WTC11 (cell line): ENCODE data around the gene UTY. TPM values are rescaled to one million over a fixed set of nuclear protein-coding genes. Genes with fewer than 3 reads are reported as not detected.
A peak's percentile ranks its signal among the peaks of the same experiment; 100 is the strongest.

Experiments used
- ATAC-seq: fragments of 200-7000 bp; cut with Tn5 transposase; 2 replicates; pipeline ENCODE4 v1.10.0; 2021; ENCODE audit warnings: mild to moderate bottlenecking, moderate library complexity
- CTCF ChIA-PET: fragments of 300-600 bp; sonication (Branson Sonifier 250); formaldehyde crosslinking; loops from one replicate; lab custom pipeline; 2021; ENCODE audit warnings: antibody characterized with exemption; lab: Charles Lee
- POLR2A ChIA-PET: fragments of 350-600 bp; sonication (Branson Sonifier 250); formaldehyde crosslinking; loops from one replicate; lab custom pipeline; 2021; ENCODE audit warnings: antibody characterized with exemption; lab: Charles Lee
- DNase-seq: peaks from one replicate; pipeline ENCODE4 v3.0.0; 2021; ENCODE audit warnings: low spot score
- H3K27ac Mint-ChIP-seq: 2 replicates; pipeline ENCODE4 v1.8.0; 2021; ENCODE audit warnings: mixed read lengths
- H3K27me3 Mint-ChIP-seq: 2 replicates; pipeline ENCODE4 v1.8.0; 2021; ENCODE audit warnings: low read depth, mild to moderate bottlenecking, moderate library complexity, mixed read lengths
- H3K36me3 Mint-ChIP-seq: 2 replicates; pipeline ENCODE4 v1.8.0; 2021; ENCODE audit warnings: mixed read lengths
- H3K4me1 Mint-ChIP-seq: 2 replicates; pipeline ENCODE4 v1.8.0; 2022; ENCODE audit warnings: mixed read lengths
- H3K4me3 Mint-ChIP-seq: 2 replicates; pipeline ENCODE4 v1.8.0; 2021; ENCODE audit warnings: mild to moderate bottlenecking, moderate library complexity, mixed read lengths
- H3K9me3 Mint-ChIP-seq: 2 replicates; pipeline ENCODE4 v1.8.0; 2021; ENCODE audit warnings: mixed read lengths
- FOXK1 ChIP-seq: sonication (generic); formaldehyde crosslinking; IDR thresholded peaks from 2 replicates; pipeline ENCODE4 v1.8.0; 2022; ENCODE audit warnings: mild to moderate bottlenecking, moderate library complexity, missing genetic modification reagents
- GABPB1 ChIP-seq: sonication (generic); formaldehyde crosslinking; IDR thresholded peaks from 2 replicates; pipeline ENCODE4 v1.8.1; 2023; ENCODE audit warnings: mild to moderate bottlenecking, missing genetic modification reagents
- GTF2I ChIP-seq: fragments of 250-450 bp; sonication (Bioruptor Pico); conservative IDR thresholded peaks from 2 replicates; pipeline ENCODE4 v1.4.0; 2021; ENCODE audit warnings: mild to moderate bottlenecking
- MXD4 ChIP-seq: fragments of 250-450 bp; sonication (Bioruptor Pico); IDR thresholded peaks from 2 replicates; pipeline ENCODE4 v1.8.0; 2021; ENCODE audit warnings: mild to moderate bottlenecking, moderate library complexity, borderline replicate concordance
- SOX15 ChIP-seq: fragments of 250-450 bp; sonication (Bioruptor Pico); IDR thresholded peaks from 2 replicates; pipeline ENCODE4 v1.9.0; 2021; ENCODE audit warnings: mild to moderate bottlenecking
- TCF7 ChIP-seq: sonication (generic); formaldehyde crosslinking; IDR thresholded peaks from 2 replicates; pipeline ENCODE4 v1.8.0; 2022; ENCODE audit warnings: mild to moderate bottlenecking, low read depth, missing genetic modification reagents, moderate library complexity
- TEAD4 ChIP-seq: sonication (generic); formaldehyde crosslinking; IDR thresholded peaks from 2 replicates; pipeline ENCODE4 v1.8.0; 2022; ENCODE audit warnings: mild to moderate bottlenecking, missing genetic modification reagents
- ZNF121 ChIP-seq: sonication (generic); formaldehyde crosslinking; IDR thresholded peaks from 2 replicates; pipeline ENCODE4 v1.8.0; 2023; ENCODE audit warnings: missing genetic modification reagents
- ZNF138 ChIP-seq: sonication (generic); formaldehyde crosslinking; conservative IDR thresholded peaks from 2 replicates; pipeline ENCODE4 v1.8.1; 2022; ENCODE audit warnings: mild to moderate bottlenecking, moderate library complexity, missing genetic modification reagents
- ZNF232 ChIP-seq: sonication (generic); formaldehyde crosslinking; IDR thresholded peaks from 2 replicates; pipeline ENCODE4 v1.8.0; 2022; ENCODE audit warnings: mild to moderate bottlenecking, missing genetic modification reagents
- total RNA-seq: library from RNA; stranded (reverse); gene quantifications from 3 replicates; pipeline ENCODE4 v1.2.3, GENCODE V29; 2021
- TF ChIP-seq, protein P1 (sequence below): fragments of 200-600 bp; IDR thresholded peaks from 2 replicates; pipeline ENCODE4 v1.8.0; 2022; ENCODE audit warnings: antibody characterized with exemption
- TF ChIP-seq, protein P2 (sequence below): fragments of 250-450 bp; sonication (Bioruptor Pico); IDR thresholded peaks from 2 replicates; pipeline ENCODE4 v1.9.0; 2021; ENCODE audit warnings: moderate library complexity, mild to moderate bottlenecking, inconsistent platforms, borderline replicate concordance
- TF ChIP-seq, protein P3 (sequence below): fragments of 250-450 bp; sonication (Bioruptor Pico); IDR thresholded peaks from 2 replicates; pipeline ENCODE4 v1.9.0; 2021; ENCODE audit warnings: mild to moderate bottlenecking, borderline replicate concordance
- TF ChIP-seq, protein P4 (sequence below): sonication (generic); formaldehyde crosslinking; IDR thresholded peaks from 2 replicates; pipeline ENCODE4 v1.8.1; 2023; ENCODE audit warnings: mild to moderate bottlenecking, missing genetic modification reagents, moderate library complexity
- TF ChIP-seq, protein P5 (sequence below): sonication (generic); formaldehyde crosslinking; IDR thresholded peaks from 2 replicates; pipeline ENCODE4 v1.8.1; 2022; ENCODE audit warnings: mild to moderate bottlenecking, missing genetic modification reagents, moderate library complexity, borderline replicate concordance

The UTY gene
- total RNA-seq, 1 experiment from 2014 or later, result 23.3 TPM

DNA sequence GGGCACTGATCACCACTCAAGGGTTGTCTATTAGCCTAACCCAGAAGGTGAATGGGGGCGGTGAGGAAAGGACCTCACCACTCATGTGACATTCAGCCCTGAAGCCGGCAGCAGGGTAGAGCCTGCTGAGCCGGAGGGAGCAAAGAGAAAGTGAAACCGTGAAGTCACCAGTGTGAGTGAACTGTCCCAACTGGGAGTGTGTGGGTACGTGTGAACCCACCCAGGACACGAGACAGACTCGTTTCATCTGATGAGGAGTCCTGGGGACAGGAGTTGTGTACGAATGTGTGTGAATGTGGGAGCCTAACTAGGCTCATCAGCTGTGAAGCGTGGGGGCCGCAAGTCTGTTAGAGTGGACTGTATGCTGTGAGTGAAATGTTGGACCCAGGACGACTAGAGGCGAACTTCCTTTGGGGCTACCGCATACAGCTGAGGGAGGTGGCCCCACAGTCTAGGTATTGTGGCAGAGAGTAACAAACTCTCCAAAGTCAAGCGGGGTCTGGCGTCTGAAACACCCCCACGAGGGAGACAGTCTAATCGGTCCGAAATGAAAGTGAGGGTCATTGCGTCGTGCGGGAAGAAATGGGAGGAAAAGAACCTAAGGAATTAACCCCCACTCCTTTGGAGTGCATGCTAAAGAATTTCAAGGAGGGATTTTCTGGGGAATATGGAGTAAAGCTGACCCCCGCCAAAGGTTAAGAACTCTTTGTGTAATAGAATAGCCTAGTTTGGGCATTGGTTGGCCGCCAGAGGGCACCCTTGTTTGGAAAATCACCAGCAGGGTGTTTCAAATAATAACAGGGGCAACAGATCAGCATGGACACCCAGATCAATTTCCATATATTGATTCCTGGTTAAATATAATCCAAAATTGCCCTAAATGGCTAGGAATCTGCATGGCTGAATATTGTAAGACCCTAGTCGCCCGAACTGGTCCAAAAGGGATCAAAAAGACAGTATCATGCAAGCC, 43.6 kb downstream of the UTY start:
- H3K4me1 Mint-ChIP-seq, result peaks cover 67% of the 10 kb centered on the region
- H3K27ac Mint-ChIP-seq, result peak overlapping the region; percentile 90
- ATAC-seq (peak; percentile 50), DNase-seq (peak; percentile 60)
- TF ChIP-seq, protein P1, sequence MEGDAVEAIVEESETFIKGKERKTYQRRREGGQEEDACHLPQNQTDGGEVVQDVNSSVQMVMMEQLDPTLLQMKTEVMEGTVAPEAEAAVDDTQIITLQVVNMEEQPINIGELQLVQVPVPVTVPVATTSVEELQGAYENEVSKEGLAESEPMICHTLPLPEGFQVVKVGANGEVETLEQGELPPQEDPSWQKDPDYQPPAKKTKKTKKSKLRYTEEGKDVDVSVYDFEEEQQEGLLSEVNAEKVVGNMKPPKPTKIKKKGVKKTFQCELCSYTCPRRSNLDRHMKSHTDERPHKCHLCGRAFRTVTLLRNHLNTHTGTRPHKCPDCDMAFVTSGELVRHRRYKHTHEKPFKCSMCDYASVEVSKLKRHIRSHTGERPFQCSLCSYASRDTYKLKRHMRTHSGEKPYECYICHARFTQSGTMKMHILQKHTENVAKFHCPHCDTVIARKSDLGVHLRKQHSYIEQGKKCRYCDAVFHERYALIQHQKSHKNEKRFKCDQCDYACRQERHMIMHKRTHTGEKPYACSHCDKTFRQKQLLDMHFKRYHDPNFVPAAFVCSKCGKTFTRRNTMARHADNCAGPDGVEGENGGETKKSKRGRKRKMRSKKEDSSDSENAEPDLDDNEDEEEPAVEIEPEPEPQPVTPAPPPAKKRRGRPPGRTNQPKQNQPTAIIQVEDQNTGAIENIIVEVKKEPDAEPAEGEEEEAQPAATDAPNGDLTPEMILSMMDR, result peak; percentile 22
- TF ChIP-seq, protein P2, sequence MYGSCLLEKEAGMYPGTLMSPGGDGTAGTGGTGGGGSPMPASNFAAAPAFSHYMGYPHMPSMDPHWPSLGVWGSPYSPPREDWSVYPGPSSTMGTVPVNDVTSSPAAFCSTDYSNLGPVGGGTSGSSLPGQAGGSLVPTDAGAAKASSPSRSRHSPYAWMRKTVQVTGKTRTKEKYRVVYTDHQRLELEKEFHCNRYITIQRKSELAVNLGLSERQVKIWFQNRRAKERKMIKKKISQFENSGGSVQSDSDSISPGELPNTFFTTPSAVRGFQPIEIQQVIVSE (CRISPR knock-in tag), result no peak
- TF ChIP-seq ZNF138 (CRISPR knock-in tag), result no peak
- CTCF ChIA-PET, result interaction anchor here (0.6 to 1.6 kb wide), 8 partner anchors 14 to 1818 kb away, joined by 3 to 5 read pairs (median 4); no protein-coding TSS in a partner anchor
- peaks cover 9% of the 10 kb centered on the region for H3K36me3 Mint-ChIP-seq
- H3K27me3 Mint-ChIP-seq, result no peaks in the 10 kb centered on the region
- POLR2A ChIA-PET, result interaction anchor here (0.7 kb wide), 1 partner anchor 112 kb away, joined by 7 read pairs; no protein-coding TSS in a partner anchor
- H3K9me3 Mint-ChIP-seq, result peaks cover 8% of the 10 kb centered on the region
- H3K4me3 Mint-ChIP-seq, result no peak overlapping the region

DNA sequence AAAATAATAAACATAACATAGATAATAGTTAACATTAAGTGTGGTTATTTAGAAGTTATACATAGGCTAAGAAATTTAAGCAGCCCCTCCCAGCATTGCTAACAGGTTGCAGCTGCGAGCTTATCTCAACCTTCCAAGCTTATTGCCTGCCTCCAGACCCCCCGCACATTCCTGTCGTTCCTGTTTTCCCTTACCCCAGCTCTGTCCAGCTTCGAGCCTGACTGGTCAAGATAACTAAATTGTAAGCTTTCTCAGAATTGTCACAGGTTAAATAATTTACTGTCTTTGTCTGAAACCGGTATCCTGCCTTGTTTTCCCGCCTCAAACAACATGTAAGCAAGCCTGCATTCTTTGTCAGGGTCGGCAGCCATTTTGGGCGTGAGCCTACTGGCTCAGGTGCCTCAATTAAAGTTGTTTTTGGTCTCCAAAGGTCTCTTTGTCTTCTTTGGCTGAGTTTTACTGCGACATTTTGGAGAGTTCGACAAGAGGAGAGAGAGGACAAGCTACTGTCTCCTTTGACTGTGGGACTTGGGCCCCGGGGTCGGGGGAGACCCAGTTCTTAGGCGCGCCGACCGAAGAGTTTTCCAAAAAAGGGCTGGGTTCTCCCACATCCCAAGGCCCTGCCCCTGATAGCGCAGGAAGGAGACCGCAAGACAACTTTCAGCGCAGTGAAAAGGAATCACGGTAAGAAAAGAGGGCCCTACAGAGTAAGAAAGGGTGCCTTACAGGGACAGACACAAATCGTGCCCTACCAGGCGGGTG, 44.4 kb downstream of the UTY start:
- H3K27me3 Mint-ChIP-seq, result no peaks in the 10 kb centered on the region
- no peak for DNase-seq
- H3K9me3 Mint-ChIP-seq, result peaks cover 17% of the 10 kb centered on the region
- H3K36me3 Mint-ChIP-seq, result peaks cover 18% of the 10 kb centered on the region
- ChIA-PET CTCF (no interaction called here), POLR2A (no interaction called here)
- no peak for ATAC-seq
- H3K4me1 Mint-ChIP-seq, result peaks cover 67% of the 10 kb centered on the region
- no peak for TF ChIP-seq FOXK1 (CRISPR knock-in tag)
- TF ChIP-seq GABPB1 (CRISPR knock-in tag), result no peak
- TF ChIP-seq, protein P3, sequence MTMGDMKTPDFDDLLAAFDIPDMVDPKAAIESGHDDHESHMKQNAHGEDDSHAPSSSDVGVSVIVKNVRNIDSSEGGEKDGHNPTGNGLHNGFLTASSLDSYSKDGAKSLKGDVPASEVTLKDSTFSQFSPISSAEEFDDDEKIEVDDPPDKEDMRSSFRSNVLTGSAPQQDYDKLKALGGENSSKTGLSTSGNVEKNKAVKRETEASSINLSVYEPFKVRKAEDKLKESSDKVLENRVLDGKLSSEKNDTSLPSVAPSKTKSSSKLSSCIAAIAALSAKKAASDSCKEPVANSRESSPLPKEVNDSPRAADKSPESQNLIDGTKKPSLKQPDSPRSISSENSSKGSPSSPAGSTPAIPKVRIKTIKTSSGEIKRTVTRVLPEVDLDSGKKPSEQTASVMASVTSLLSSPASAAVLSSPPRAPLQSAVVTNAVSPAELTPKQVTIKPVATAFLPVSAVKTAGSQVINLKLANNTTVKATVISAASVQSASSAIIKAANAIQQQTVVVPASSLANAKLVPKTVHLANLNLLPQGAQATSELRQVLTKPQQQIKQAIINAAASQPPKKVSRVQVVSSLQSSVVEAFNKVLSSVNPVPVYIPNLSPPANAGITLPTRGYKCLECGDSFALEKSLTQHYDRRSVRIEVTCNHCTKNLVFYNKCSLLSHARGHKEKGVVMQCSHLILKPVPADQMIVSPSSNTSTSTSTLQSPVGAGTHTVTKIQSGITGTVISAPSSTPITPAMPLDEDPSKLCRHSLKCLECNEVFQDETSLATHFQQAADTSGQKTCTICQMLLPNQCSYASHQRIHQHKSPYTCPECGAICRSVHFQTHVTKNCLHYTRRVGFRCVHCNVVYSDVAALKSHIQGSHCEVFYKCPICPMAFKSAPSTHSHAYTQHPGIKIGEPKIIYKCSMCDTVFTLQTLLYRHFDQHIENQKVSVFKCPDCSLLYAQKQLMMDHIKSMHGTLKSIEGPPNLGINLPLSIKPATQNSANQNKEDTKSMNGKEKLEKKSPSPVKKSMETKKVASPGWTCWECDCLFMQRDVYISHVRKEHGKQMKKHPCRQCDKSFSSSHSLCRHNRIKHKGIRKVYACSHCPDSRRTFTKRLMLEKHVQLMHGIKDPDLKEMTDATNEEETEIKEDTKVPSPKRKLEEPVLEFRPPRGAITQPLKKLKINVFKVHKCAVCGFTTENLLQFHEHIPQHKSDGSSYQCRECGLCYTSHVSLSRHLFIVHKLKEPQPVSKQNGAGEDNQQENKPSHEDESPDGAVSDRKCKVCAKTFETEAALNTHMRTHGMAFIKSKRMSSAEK (CRISPR knock-in tag), result no peak
- TF ChIP-seq SOX15 (CRISPR knock-in tag), result no peak
- TF ChIP-seq GTF2I (CRISPR knock-in tag), result no peak
- TF ChIP-seq, protein P4, sequence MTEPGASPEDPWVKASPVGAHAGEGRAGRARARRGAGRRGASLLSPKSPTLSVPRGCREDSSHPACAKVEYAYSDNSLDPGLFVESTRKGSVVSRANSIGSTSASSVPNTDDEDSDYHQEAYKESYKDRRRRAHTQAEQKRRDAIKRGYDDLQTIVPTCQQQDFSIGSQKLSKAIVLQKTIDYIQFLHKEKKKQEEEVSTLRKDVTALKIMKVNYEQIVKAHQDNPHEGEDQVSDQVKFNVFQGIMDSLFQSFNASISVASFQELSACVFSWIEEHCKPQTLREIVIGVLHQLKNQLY (CRISPR knock-in tag), result no peak
- no peak for TF ChIP-seq MXD4 (CRISPR knock-in tag)
- TF ChIP-seq, protein P5, sequence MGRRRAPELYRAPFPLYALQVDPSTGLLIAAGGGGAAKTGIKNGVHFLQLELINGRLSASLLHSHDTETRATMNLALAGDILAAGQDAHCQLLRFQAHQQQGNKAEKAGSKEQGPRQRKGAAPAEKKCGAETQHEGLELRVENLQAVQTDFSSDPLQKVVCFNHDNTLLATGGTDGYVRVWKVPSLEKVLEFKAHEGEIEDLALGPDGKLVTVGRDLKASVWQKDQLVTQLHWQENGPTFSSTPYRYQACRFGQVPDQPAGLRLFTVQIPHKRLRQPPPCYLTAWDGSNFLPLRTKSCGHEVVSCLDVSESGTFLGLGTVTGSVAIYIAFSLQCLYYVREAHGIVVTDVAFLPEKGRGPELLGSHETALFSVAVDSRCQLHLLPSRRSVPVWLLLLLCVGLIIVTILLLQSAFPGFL (CRISPR knock-in tag), result no peak
- no peak for TF ChIP-seq ZNF232 (CRISPR knock-in tag)
- no peak for TF ChIP-seq TCF7 (CRISPR knock-in tag)
- TF ChIP-seq ZNF121 (CRISPR knock-in tag), result no peak
- TF ChIP-seq TEAD4 (CRISPR knock-in tag), result no peak
- peak overlapping the region; percentile 90 for H3K27ac Mint-ChIP-seq
- H3K4me3 Mint-ChIP-seq, result no peak overlapping the region
